B cell (primary cell): ENCODE results near the gene ANO9.

Experiments
- EZH2 ChIP-seq: IDR thresholded peaks from 2 replicates; pipeline ENCODE4 v1.6.1; 2012; ENCODE audit warnings: borderline replicate concordance, low read depth, mild to moderate bottlenecking, moderate library complexity, low read length; ENCODE audit not compliant: insufficient read depth, poor library complexity, severe bottlenecking
- TF ChIP-seq, protein P1 (sequence below): fragments of 200-600 bp; IDR thresholded peaks from one replicate; pipeline ENCODE4 v1.8.0; 2022; ENCODE audit warnings: antibody characterized with exemption, mild to moderate bottlenecking

DNA sequence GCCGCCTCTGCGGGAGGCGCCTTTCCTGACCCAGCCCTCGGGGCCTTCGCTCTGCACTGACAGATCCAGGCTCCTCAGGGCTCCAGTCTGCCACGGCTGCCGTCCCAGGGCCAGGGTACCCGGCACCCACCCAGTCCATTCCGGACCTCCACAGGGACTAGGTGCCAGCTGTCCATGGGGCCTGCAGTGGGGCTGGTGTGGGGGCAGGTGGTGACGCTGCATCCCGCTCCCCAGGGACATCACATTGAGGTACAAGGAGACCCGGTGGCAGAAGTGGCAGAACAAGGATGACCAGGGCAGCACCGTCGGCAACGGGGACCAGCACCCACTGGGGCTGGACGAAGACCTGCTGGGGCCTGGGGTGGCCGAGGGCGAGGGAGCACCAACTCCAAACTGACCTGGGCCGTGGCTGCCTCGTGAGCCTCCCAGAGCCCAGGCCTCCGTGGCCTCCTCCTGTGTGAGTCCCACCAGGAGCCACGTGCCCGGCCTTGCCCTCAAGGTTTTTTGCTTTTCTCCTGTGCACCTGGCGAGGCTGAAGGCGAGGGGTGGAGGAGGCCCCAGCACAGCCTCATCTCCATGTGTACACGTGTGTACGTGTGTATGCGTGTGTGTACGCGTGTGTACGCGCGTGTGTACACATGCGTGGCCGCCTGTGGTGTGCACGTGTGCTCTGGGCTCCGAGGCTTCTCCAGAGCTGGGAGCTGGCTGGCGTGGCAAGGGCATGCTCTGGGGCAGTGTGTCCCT is 48.5 kb upstream of the ANO9 start:
- TF ChIP-seq, protein P1, sequence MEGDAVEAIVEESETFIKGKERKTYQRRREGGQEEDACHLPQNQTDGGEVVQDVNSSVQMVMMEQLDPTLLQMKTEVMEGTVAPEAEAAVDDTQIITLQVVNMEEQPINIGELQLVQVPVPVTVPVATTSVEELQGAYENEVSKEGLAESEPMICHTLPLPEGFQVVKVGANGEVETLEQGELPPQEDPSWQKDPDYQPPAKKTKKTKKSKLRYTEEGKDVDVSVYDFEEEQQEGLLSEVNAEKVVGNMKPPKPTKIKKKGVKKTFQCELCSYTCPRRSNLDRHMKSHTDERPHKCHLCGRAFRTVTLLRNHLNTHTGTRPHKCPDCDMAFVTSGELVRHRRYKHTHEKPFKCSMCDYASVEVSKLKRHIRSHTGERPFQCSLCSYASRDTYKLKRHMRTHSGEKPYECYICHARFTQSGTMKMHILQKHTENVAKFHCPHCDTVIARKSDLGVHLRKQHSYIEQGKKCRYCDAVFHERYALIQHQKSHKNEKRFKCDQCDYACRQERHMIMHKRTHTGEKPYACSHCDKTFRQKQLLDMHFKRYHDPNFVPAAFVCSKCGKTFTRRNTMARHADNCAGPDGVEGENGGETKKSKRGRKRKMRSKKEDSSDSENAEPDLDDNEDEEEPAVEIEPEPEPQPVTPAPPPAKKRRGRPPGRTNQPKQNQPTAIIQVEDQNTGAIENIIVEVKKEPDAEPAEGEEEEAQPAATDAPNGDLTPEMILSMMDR, result no peak
- no peak for TF ChIP-seq EZH2
